ENCODE results near the gene IL20. TPM values are rescaled to one million over a fixed set of nuclear protein-coding genes. Genes with fewer than 3 reads are reported as not detected.

The IL20 gene
- total RNA-seq, 1 donor from 2014 or later, result not detected

DNA sequence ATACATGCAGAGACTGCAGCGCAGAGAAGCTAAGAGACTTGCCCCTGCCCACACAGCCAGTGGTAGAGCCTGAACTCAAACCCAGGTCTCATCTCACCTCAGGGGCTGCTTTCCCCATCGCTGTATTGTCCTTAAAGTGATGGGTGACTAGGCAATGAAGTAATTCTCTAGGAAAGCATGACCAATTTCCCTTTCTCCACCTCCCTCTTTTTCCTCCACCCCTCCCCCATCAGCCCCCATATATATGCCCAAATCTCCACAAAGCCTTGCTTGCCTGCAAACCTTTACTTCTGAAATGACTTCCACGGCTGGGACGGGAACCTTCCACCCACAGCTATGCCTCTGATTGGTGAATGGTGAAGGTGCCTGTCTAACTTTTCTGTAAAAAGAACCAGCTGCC lies 31.8 kb downstream of the IL20 start, which contains the start of gene IL24:
IL24 (plus strand) TSS at position 269 of the 400 bp plus-strand sequence. CDS start 390 bp downstream, outside the sequence.
- DNase-seq (no peak), ATAC-seq (no peak)
- no peaks in the 10 kb centered on the region for H3K9me3 ChIP-seq
- H3K36me3 ChIP-seq, result no peaks in the 10 kb centered on the region
- no peak within 1 kb of the TSS for H3K27ac ChIP-seq
- H3K4me1 ChIP-seq, result peaks cover 23% of the 10 kb centered on the region
- H3K4me3 ChIP-seq, result no peak within 1 kb of the TSS
- intact Hi-C loops (cut with DNase I), result no loop called here
- H3K27me3 ChIP-seq (ENCODE audit: low read depth), result no peaks in the 10 kb centered on the region
- no peak for TF ChIP-seq CTCF (IDR thresholded peaks at IDR 0.05)

GRCh38 chr1:206898089-206898914 lies 32.9 kb downstream of the IL20 start:
- no peaks in the 10 kb centered on the region for H3K36me3 ChIP-seq
- H3K27me3 ChIP-seq (ENCODE audit: low read depth), result no peaks in the 10 kb centered on the region
- TF ChIP-seq CTCF (IDR thresholded peaks at IDR 0.05), result no peak
- no peak overlapping the region for H3K27ac ChIP-seq
- no peaks in the 10 kb centered on the region for H3K9me3 ChIP-seq
- ATAC-seq (no peak), DNase-seq (no peak)
- intact Hi-C loops (cut with DNase I), result no loop called here
- no peak overlapping the region for H3K4me3 ChIP-seq
- peaks cover 19% of the 10 kb centered on the region for H3K4me1 ChIP-seq

GRCh38 chr1:206898915-206899431 lies 33.5 kb downstream of the IL20 start:
- intact Hi-C loops (cut with DNase I), result no loop called here
- ATAC-seq (no peak), DNase-seq (no peak)
- Histone ChIP-seq H3K36me3 (no peaks in the 10 kb centered on the region), H3K4me3 (no peak overlapping the region), H3K9me3 (no peaks in the 10 kb centered on the region), H3K27me3 (ENCODE audit: low read depth) (no peaks in the 10 kb centered on the region), H3K27ac (no peak overlapping the region), H3K4me1 (peaks cover 19% of the 10 kb centered on the region)
- TF ChIP-seq CTCF (IDR thresholded peaks at IDR 0.05), result no peak

GRCh38 chr1:206899717-206900116 lies 34.3 kb downstream of the IL20 start:
- no peak for DNase-seq
- ATAC-seq, result no peak
- intact Hi-C loops (cut with DNase I), result no loop called here

DNA sequence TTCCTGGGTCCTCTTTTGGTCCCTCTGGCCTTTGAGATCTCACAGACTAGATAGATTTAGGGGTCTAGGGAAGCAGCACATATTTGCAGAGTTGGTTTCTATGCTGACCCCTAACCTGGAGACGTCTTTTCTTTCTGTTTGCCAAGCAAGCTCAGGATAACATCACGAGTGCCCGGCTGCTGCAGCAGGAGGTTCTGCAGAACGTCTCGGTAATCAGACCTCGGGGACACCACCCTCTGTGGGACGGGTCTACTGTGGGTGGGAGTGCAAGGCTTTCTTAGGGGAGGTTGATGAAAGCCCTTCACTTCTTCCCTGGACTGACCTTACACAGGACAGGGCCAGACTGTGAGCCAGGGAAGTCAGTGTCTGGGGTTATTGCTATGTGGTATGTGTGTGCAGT lies 34.7 kb downstream of the IL20 start:
- intact Hi-C loops (cut with DNase I), result no loop called here
- no peak for DNase-seq

More at GRCh38 chr1:206899717-206900116, 34.3 kb downstream of the IL20 start:
- no peak overlapping the region for H3K27ac ChIP-seq
- no peak for TF ChIP-seq CTCF (IDR thresholded peaks at IDR 0.05)
- no peaks in the 10 kb centered on the region for H3K36me3 ChIP-seq
- H3K4me1 ChIP-seq, result peaks cover 19% of the 10 kb centered on the region
- no peaks in the 10 kb centered on the region for H3K9me3 ChIP-seq
- no peak overlapping the region for H3K4me3 ChIP-seq
- no peaks in the 10 kb centered on the region for H3K27me3 ChIP-seq (ENCODE audit: low read depth)

More for the DNA sequence above, 34.7 kb downstream of the IL20 start:
- TF ChIP-seq CTCF (IDR thresholded peaks at IDR 0.05), result no peak
- no peak overlapping the region for H3K27ac ChIP-seq
- H3K9me3 ChIP-seq, result no peaks in the 10 kb centered on the region
- H3K27me3 ChIP-seq (ENCODE audit: low read depth), result no peaks in the 10 kb centered on the region
- H3K36me3 ChIP-seq, result no peaks in the 10 kb centered on the region
- H3K4me1 ChIP-seq, result peaks cover 16% of the 10 kb centered on the region
- ATAC-seq, result no peak
- H3K4me3 ChIP-seq, result no peak overlapping the region
